ENCODE data around the gene ZNF740. TPM values are rescaled to one million over a fixed set of nuclear protein-coding genes. Genes with fewer than 3 reads are reported as not detected.

The ZNF740 gene
- total RNA-seq, 1 donor: 15.2 TPM

Other genes with a start within 250 kb of the ZNF740 start
- 3.8 TPM for gene KRT18, start 231.6 kb upstream of the ZNF740 start, total RNA-seq
- gene EIF4B, start 174.3 kb upstream of the ZNF740 start, total RNA-seq: 1,510 TPM
- gene TNS2, start 130.7 kb upstream of the ZNF740 start, total RNA-seq: 0.21 TPM
- 9.4 TPM for gene SPRYD3, start 101.3 kb upstream of the ZNF740 start, total RNA-seq
- gene IGFBP6, start 83.1 kb upstream of the ZNF740 start, total RNA-seq: not detected
- 0.21 TPM for gene SOAT2, start 77.2 kb upstream of the ZNF740 start, total RNA-seq
- gene CSAD, start 203 bp downstream of the ZNF740 start, total RNA-seq: 11.3 TPM
- 49.8 TPM for gene ITGB7, start 26.5 kb downstream of the ZNF740 start, total RNA-seq
- gene RARG, start 51.5 kb downstream of the ZNF740 start, total RNA-seq: 6.6 TPM
- gene ESPL1, start 87.6 kb downstream of the ZNF740 start, total RNA-seq: 1.0 TPM
- 979 TPM for gene PFDN5, start 114.8 kb downstream of the ZNF740 start, total RNA-seq
- gene MYG1, start 119.0 kb downstream of the ZNF740 start, total RNA-seq: 20.4 TPM
- gene AAAS, start 140.9 kb downstream of the ZNF740 start, total RNA-seq: 13.2 TPM
- gene SP7, start 155.6 kb downstream of the ZNF740 start, total RNA-seq: not detected
- 53.6 TPM for gene SP1, start 199.5 kb downstream of the ZNF740 start, total RNA-seq
- gene AMHR2, start 243.1 kb downstream of the ZNF740 start, total RNA-seq: 0.52 TPM